HepG2 (cell line): ENCODE results near the gene ZC3H13. TPM values are rescaled to one million over a fixed set of nuclear protein-coding genes. Genes with fewer than 3 reads are reported as not detected.

Experiments used
- AGO1 ChIP-seq: fragments of 200-400 bp; formaldehyde crosslinking; IDR thresholded peaks from 2 replicates; pipeline ENCODE4 v1.6.1; 2017; ENCODE audit warnings: mild to moderate bottlenecking, low read depth, low read length, moderate library complexity; ENCODE audit not compliant: poor library complexity, severe bottlenecking
- BRCA1 ChIP-seq: sonication (generic); formaldehyde crosslinking; IDR thresholded peaks from 2 replicates; pipeline ENCODE4 v1.4.0; 2020; ENCODE audit warnings: missing genetic modification reagents
- CEBPZ ChIP-seq: IDR thresholded peaks from 2 replicates; pipeline ENCODE4 v1.6.1; 2012; ENCODE audit warnings: low read length, improper control_type of control experiment
- CREB1 ChIP-seq, 2 experiments: fragments of 450-650 bp in 1 of 2; IDR thresholded peaks; 2 replicates each; pipeline ENCODE4 v1.6.1; 2016 to 2017; ENCODE audit warnings: control low read depth in 1 of 2, mild to moderate bottlenecking in 1 of 2, missing compliant biosample characterization in 1 of 2, missing genetic modification characterization in 1 of 2
- CREB3 ChIP-seq: sonication (generic); formaldehyde crosslinking; IDR thresholded peaks from 2 replicates; pipeline ENCODE4 v1.5.0; 2020; ENCODE audit warnings: missing genetic modification reagents
- CTCF ChIP-seq: sonication (generic); formaldehyde crosslinking; IDR thresholded peaks from 2 replicates; pipeline ENCODE4 v1.5.0; 2020; ENCODE audit warnings: mild to moderate bottlenecking, missing genetic modification reagents, moderate library complexity
- FIP1L1 ChIP-seq: fragments of 200-400 bp; formaldehyde crosslinking; IDR thresholded peaks from 2 replicates; pipeline ENCODE4 v1.6.1; 2018; ENCODE audit warnings: low read depth, mild to moderate bottlenecking, low read length, moderate library complexity, borderline replicate concordance; ENCODE audit not compliant: insufficient read depth
- GATA4 ChIP-seq: sonication (generic); IDR thresholded peaks from 2 replicates; pipeline ENCODE4 v1.6.1; 2016; ENCODE audit warnings: antibody characterized with exemption, low read depth, borderline replicate concordance
- KLF16 ChIP-seq, 2 experiments: sonication (generic) in 1 of 2; formaldehyde crosslinking in 1 of 2; IDR thresholded peaks; 2 replicates each; pipeline versions ENCODE4 v1.6.1 to v1.8.0; 2016 to 2023; ENCODE audit warnings: missing genetic modification reagents in 2 of 2, missing compliant biosample characterization in 1 of 2
- SKIL ChIP-seq: sonication (generic); formaldehyde crosslinking; IDR thresholded peaks from 2 replicates; pipeline ENCODE4 v1.8.0; 2022; ENCODE audit warnings: missing genetic modification reagents, mild to moderate bottlenecking, moderate library complexity, borderline replicate concordance
- TCF7 ChIP-seq: sonication (generic); IDR thresholded peaks from 2 replicates; pipeline ENCODE4 v1.6.1; 2016; ENCODE audit warnings: antibody characterized with exemption, low read depth
- TFDP1 ChIP-seq: IDR thresholded peaks from 2 replicates; pipeline ENCODE4 v1.6.1; 2016; ENCODE audit warnings: missing compliant biosample characterization, missing genetic modification reagents, borderline replicate concordance
- ZFP1 ChIP-seq: IDR thresholded peaks from 2 replicates; pipeline ENCODE4 v1.6.1; 2016
- ZNF382 ChIP-seq: sonication (generic); formaldehyde crosslinking; IDR thresholded peaks from 2 replicates; pipeline ENCODE4 v1.5.0; 2020; ENCODE audit warnings: missing genetic modification reagents, mild to moderate bottlenecking, borderline replicate concordance
- ZNF44 ChIP-seq: sonication (generic); formaldehyde crosslinking; IDR thresholded peaks from 2 replicates; pipeline ENCODE4 v1.5.1; 2020; ENCODE audit warnings: mild to moderate bottlenecking, missing genetic modification reagents
- ZNF556 ChIP-seq: sonication (generic); formaldehyde crosslinking; IDR thresholded peaks from 2 replicates; pipeline ENCODE4 v1.4.0; 2020; ENCODE audit warnings: mild to moderate bottlenecking, missing genetic modification reagents, borderline replicate concordance
- ZNF747 ChIP-seq: sonication (generic); formaldehyde crosslinking; IDR thresholded peaks from 2 replicates; pipeline ENCODE4 v1.8.1; 2023; ENCODE audit warnings: missing genetic modification reagents, mild to moderate bottlenecking, borderline replicate concordance
- ZNF761 ChIP-seq: sonication (generic); formaldehyde crosslinking; conservative IDR thresholded peaks from 2 replicates; pipeline ENCODE4 v1.4.0; 2020; ENCODE audit warnings: mild to moderate bottlenecking, missing genetic modification reagents
- polyA plus RNA-seq, 8 experiments: library from polyadenylated mRNA; depleted of rRNA in 3 of 8; stranded (reverse) in 7 of 8; unstranded in 1 of 8; fragments of >200 nt; fragmentation: Illumina TruSeq in 4 of 8; extraction: Trizol in 4 of 8; gene quantifications; 2 replicates each; pipeline versions ENCODE4 v1.2.1 to v1.2.3, GENCODE V29; 2011 to 2016; ENCODE audit warnings: low read depth in 4 of 8, missing spikeins in 1 of 8, mixed read lengths in 1 of 8; ENCODE audit not compliant: insufficient read depth in 1 of 8
- total RNA-seq, 5 experiments: library from RNA; depleted of rRNA; stranded (reverse); fragments of >200 nt; fragmentation: Illumina TruSeq; extraction: Trizol; gene quantifications; 2 replicates each; pipeline ENCODE4 v1.2.3, GENCODE V29; 2016; ENCODE audit warnings: low read depth in 1 of 5

ZC3H13 gene
- total and polyA plus RNA-seq, 2 of the 13 experiments (the other 11 are each of a cell fraction or from before 2014, with no cell fraction given): 2.7 to 23.5 TPM

GRCh38 chr13:46052319-46053161 is at the start of gene ZC3H13 (continued):
- peak; percentile 48 for TF ChIP-seq CTCF (CRISPR knock-in tag)
- TF ChIP-seq GATA4: peak; percentile 29; the same call in 1 of the 2 replicates
- no peak for TF ChIP-seq ZNF382 (CRISPR knock-in tag)
- TF ChIP-seq CREB3: no peak
- no peak for TF ChIP-seq ZFP1 (CRISPR knock-in tag)
- TF ChIP-seq CREB1 (IDR thresholded peaks at IDR 0.05): peak; percentile 91
- TF ChIP-seq CREB1 (CRISPR knock-in tag; IDR thresholded peaks at IDR 0.05): peak; percentile 99
- TF ChIP-seq ZNF761 (CRISPR knock-in tag): no peak
- TF ChIP-seq CEBPZ: no peak
- no peak for TF ChIP-seq SKIL (CRISPR knock-in tag)
- TF ChIP-seq ZNF556: peak; percentile 60; the same call in 1 of the 2 replicates
- peak; percentile 92 for TF ChIP-seq AGO1
- TF ChIP-seq TCF7: no peak
- TF ChIP-seq ZNF44: 0 out of 2 replicates have a peak, but pooled peaks have one; percentile 61
- TF ChIP-seq KLF16 (CRISPR knock-in tag; IDR thresholded peaks at IDR 0.05): 0 out of 4 replicates have a peak, but pooled peaks of 1 of the 2 experiments have one; percentile 62
- TF ChIP-seq ZNF747 (CRISPR knock-in tag): 0 out of 2 replicates have a peak, but pooled peaks have one; percentile 38
- no peak for TF ChIP-seq BRCA1
- TF ChIP-seq FIP1L1: peak; percentile 94; the same call in 1 of the 2 replicates
- peak; percentile 71; the same call in 1 of the 2 replicates for TF ChIP-seq TFDP1
